HepG2 (cell line): ENCODE data around the gene RUVBL1. TPM values are rescaled to one million over a fixed set of nuclear protein-coding genes. Genes with fewer than 3 reads are reported as not detected.
A peak's percentile ranks its signal among the peaks of the same experiment; 100 is the strongest.

ENCODE experiments used
- FOXM1 ChIP-seq: sonication (generic); formaldehyde crosslinking; IDR thresholded peaks from 2 replicates; pipeline ENCODE4 v1.5.0; 2020; ENCODE audit warnings: missing genetic modification reagents
- HHEX ChIP-seq: IDR thresholded peaks from 2 replicates; pipeline ENCODE4 v1.6.1; 2016; ENCODE audit warnings: control low read depth
- KLF12 ChIP-seq: sonication (generic); formaldehyde crosslinking; IDR thresholded peaks from 2 replicates; pipeline ENCODE4 v1.4.0; 2020; ENCODE audit warnings: missing genetic modification reagents, borderline replicate concordance
- LCORL ChIP-seq, 2 experiments: fragments of 450-650 bp in 1 of 2; sonication (generic) in 1 of 2; formaldehyde crosslinking in 1 of 2; IDR thresholded peaks; 2 replicates each; pipeline versions ENCODE4 v1.5.0 to v1.6.1; 2017 to 2020; ENCODE audit warnings: antibody characterized with exemption in 1 of 2, missing genetic modification reagents in 1 of 2
- MTF1 ChIP-seq: sonication (generic); formaldehyde crosslinking; IDR thresholded peaks from 2 replicates; pipeline ENCODE4 v1.5.0; 2020; ENCODE audit warnings: missing genetic modification reagents
- MYNN ChIP-seq: sonication (generic); formaldehyde crosslinking; IDR thresholded peaks from 2 replicates; pipeline ENCODE4 v1.4.0; 2020; ENCODE audit warnings: mild to moderate bottlenecking, low read depth, missing genetic modification reagents
- SNAPC2 ChIP-seq: sonication (generic); formaldehyde crosslinking; IDR thresholded peaks from 2 replicates; pipeline ENCODE4 v1.8.1; 2022; ENCODE audit warnings: mild to moderate bottlenecking, missing genetic modification reagents
- XRCC5 ChIP-seq: fragments of 200-400 bp; formaldehyde crosslinking; optimal IDR thresholded peaks from 2 replicates; pipeline ENCODE3; 2017; ENCODE audit warnings: mild to moderate bottlenecking, low read length
- ZFX ChIP-seq: sonication (generic); formaldehyde crosslinking; IDR thresholded peaks from 2 replicates; pipeline ENCODE4 v1.4.0; 2020; ENCODE audit warnings: mild to moderate bottlenecking, low read depth, missing genetic modification reagents, moderate library complexity
- ZNF17 ChIP-seq: sonication (generic); formaldehyde crosslinking; IDR thresholded peaks from 2 replicates; pipeline ENCODE4 v1.5.0; 2020; ENCODE audit warnings: mild to moderate bottlenecking, missing genetic modification reagents
- ZNF230 ChIP-seq: sonication (generic); formaldehyde crosslinking; IDR thresholded peaks from 2 replicates; pipeline ENCODE4 v1.4.0; 2020; ENCODE audit warnings: mild to moderate bottlenecking, missing genetic modification reagents
- ZNF24 ChIP-seq: fragments of 450-650 bp; IDR thresholded peaks from 2 replicates; pipeline ENCODE4 v1.6.1; 2017; ENCODE audit warnings: antibody characterized with exemption, mild to moderate bottlenecking
- ZNF432 ChIP-seq: sonication (generic); formaldehyde crosslinking; IDR thresholded peaks from 2 replicates; pipeline ENCODE4 v1.5.0; 2020; ENCODE audit warnings: missing genetic modification reagents, mild to moderate bottlenecking, borderline replicate concordance
- ZNF484 ChIP-seq: sonication (generic); formaldehyde crosslinking; IDR thresholded peaks from 2 replicates; pipeline ENCODE4 v1.5.1; 2020; ENCODE audit warnings: mild to moderate bottlenecking, low read depth, missing genetic modification reagents, borderline replicate concordance
- ZNF652 ChIP-seq: IDR thresholded peaks from 2 replicates; pipeline ENCODE4 v1.6.1; 2016; ENCODE audit warnings: low read depth, borderline replicate concordance
- ZNF7 ChIP-seq: IDR thresholded peaks from 2 replicates; pipeline ENCODE4 v1.6.1; 2016; ENCODE audit warnings: missing biosample characterization, missing genetic modification reagents
- ZNF766 ChIP-seq: sonication (generic); formaldehyde crosslinking; IDR thresholded peaks from 2 replicates; pipeline ENCODE4 v1.5.0; 2020; ENCODE audit warnings: missing genetic modification reagents, borderline replicate concordance
- ZNF777 ChIP-seq: sonication (generic); formaldehyde crosslinking; IDR thresholded peaks from 2 replicates; pipeline ENCODE4 v1.4.0; 2020; ENCODE audit warnings: missing genetic modification reagents
- polyA plus RNA-seq, 8 experiments: library from polyadenylated mRNA; depleted of rRNA in 3 of 8; stranded (reverse) in 7 of 8; unstranded in 1 of 8; fragments of >200 nt; fragmentation: Illumina TruSeq in 4 of 8; extraction: Trizol in 4 of 8; gene quantifications; 2 replicates each; pipeline versions ENCODE4 v1.2.1 to v1.2.3, GENCODE V29; 2011 to 2016; ENCODE audit warnings: low read depth in 4 of 8, missing spikeins in 1 of 8, mixed read lengths in 1 of 8; ENCODE audit not compliant: insufficient read depth in 1 of 8
- total RNA-seq, 5 experiments: library from RNA; depleted of rRNA; stranded (reverse); fragments of >200 nt; fragmentation: Illumina TruSeq; extraction: Trizol; gene quantifications; 2 replicates each; pipeline ENCODE4 v1.2.3, GENCODE V29; 2016; ENCODE audit warnings: low read depth in 1 of 5
- TF ChIP-seq, protein P1 (sequence below): sonication (generic); formaldehyde crosslinking; IDR thresholded peaks from 2 replicates; pipeline ENCODE4 v1.5.0; 2020; ENCODE audit warnings: mild to moderate bottlenecking, missing genetic modification reagents
- TF ChIP-seq, protein P2 (sequence below): sonication (generic); formaldehyde crosslinking; IDR thresholded peaks from 2 replicates; pipeline ENCODE4 v1.5.0; 2020; ENCODE audit warnings: mild to moderate bottlenecking, missing genetic modification reagents, borderline replicate concordance
- TF ChIP-seq, protein P3 (sequence below): sonication (generic); formaldehyde crosslinking; IDR thresholded peaks from 2 replicates; pipeline ENCODE4 v1.5.0; 2020; ENCODE audit warnings: mild to moderate bottlenecking, missing genetic modification reagents
- TF ChIP-seq, protein P4 (sequence below): sonication (generic); formaldehyde crosslinking; IDR thresholded peaks from 2 replicates; pipeline ENCODE4 v1.4.0; 2020; ENCODE audit warnings: missing genetic modification reagents
- TF ChIP-seq, protein P5 (sequence below): sonication (generic); formaldehyde crosslinking; IDR thresholded peaks from 2 replicates; pipeline ENCODE4 v1.4.0; 2020; ENCODE audit warnings: mild to moderate bottlenecking, missing genetic modification reagents

RUVBL1 gene
- total and polyA plus RNA-seq, 2 of the 13 experiments (the other 11 are each of a cell fraction or from before 2014, with no cell fraction given), result 32.7 to 86.3 TPM

DNA sequence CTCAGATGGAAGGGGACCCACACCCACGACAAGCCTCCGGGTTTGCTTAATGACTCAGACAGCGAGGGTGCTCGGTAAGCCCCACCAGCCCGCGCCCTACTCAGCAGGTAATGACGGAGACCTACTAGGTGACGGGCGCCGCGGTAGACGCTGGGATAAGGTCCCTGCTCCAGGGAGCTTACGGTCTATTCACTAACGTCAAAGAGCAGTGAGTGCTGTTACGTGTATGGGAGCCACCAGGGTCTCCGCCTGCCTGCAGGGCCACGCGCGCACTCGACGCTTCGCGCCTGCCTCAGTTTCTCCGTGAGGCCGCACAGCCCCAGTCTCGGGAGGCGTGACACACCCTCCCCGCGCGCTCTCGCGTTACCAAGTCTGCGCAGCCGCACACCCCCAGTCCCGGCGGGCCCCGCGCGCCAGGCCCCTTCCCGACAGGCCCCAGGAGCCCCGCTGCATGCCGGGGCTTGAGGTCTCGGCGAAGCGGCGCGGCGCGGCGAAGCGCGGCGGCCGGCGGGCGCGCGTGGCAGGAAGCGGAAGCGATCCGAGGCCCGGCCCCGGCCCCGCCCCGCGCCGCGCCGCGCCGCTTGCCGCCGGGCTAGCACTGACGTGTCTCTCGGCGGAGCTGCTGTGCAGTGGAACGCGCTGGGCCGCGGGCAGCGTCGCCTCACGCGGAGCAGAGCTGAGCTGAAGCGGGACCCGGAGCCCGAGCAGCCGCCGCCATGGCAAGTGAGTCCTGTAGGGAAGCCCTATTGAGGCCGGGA lies 71.6 kb downstream of the RUVBL1 start, which contains the start of gene SEC61A1 (continued):
- TF ChIP-seq ZFX (CRISPR knock-in tag) (peak; percentile 88), ZNF652 (CRISPR knock-in tag) (no peak), LCORL (IDR thresholded peaks at IDR 0.05) (no peak), LCORL (CRISPR knock-in tag; IDR thresholded peaks at IDR 0.05) (peak; percentile 26; the same call in 1 of the 2 replicates), MYNN (no peak), XRCC5 (no peak), ZNF777 (CRISPR knock-in tag) (peak; percentile 46), ZNF766 (CRISPR knock-in tag) (no peak; the same call in 1 of the 2 replicates), ZNF7 (CRISPR knock-in tag) (no peak), HHEX (no peak), ZNF230 (CRISPR knock-in tag) (peak; percentile 35; the same call in 1 of the 2 replicates), SNAPC2 (peak; percentile 76; the same call in 1 of the 2 replicates), FOXM1 (CRISPR knock-in tag) (no peak), ZNF24 (no peak), MTF1 (no peak), ZNF432 (no peak), ZNF484 (CRISPR knock-in tag) (no peak), KLF12 (CRISPR knock-in tag) (peak; percentile 85; the same call in 1 of the 2 replicates), ZNF17 (no peak)
- TF ChIP-seq, protein P1, sequence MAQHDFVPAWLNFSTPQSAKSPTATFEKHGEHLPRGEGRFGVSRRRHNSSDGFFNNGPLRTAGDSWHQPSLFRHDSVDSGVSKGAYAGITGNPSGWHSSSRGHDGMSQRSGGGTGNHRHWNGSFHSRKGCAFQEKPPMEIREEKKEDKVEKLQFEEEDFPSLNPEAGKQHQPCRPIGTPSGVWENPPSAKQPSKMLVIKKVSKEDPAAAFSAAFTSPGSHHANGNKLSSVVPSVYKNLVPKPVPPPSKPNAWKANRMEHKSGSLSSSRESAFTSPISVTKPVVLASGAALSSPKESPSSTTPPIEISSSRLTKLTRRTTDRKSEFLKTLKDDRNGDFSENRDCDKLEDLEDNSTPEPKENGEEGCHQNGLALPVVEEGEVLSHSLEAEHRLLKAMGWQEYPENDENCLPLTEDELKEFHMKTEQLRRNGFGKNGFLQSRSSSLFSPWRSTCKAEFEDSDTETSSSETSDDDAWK (CRISPR knock-in tag), result no peak
- TF ChIP-seq, protein P2, sequence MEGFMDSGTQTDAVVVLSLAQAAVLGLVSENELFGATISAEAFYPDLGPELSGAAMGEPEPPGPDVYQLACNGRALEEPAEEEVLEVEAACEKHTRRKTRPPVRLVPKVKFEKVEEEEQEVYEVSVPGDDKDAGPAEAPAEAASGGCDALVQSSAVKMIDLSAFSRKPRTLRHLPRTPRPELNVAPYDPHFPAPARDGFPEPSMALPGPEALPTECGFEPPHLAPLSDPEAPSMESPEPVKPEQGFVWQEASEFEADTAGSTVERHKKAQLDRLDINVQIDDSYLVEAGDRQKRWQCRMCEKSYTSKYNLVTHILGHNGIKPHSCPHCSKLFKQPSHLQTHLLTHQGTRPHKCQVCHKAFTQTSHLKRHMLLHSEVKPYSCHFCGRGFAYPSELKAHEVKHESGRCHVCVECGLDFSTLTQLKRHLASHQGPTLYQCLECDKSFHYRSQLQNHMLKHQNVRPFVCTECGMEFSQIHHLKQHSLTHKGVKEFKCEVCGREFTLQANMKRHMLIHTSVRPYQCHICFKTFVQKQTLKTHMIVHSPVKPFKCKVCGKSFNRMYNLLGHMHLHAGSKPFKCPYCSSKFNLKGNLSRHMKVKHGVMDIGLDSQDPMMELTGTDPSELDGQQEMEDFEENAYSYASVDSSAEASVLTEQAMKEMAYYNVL, result peak; percentile 82
- TF ChIP-seq, protein P3, sequence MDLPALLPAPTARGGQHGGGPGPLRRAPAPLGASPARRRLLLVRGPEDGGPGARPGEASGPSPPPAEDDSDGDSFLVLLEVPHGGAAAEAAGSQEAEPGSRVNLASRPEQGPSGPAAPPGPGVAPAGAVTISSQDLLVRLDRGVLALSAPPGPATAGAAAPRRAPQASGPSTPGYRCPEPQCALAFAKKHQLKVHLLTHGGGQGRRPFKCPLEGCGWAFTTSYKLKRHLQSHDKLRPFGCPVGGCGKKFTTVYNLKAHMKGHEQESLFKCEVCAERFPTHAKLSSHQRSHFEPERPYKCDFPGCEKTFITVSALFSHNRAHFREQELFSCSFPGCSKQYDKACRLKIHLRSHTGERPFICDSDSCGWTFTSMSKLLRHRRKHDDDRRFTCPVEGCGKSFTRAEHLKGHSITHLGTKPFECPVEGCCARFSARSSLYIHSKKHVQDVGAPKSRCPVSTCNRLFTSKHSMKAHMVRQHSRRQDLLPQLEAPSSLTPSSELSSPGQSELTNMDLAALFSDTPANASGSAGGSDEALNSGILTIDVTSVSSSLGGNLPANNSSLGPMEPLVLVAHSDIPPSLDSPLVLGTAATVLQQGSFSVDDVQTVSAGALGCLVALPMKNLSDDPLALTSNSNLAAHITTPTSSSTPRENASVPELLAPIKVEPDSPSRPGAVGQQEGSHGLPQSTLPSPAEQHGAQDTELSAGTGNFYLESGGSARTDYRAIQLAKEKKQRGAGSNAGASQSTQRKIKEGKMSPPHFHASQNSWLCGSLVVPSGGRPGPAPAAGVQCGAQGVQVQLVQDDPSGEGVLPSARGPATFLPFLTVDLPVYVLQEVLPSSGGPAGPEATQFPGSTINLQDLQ (CRISPR knock-in tag), result no peak
- TF ChIP-seq, protein P4, sequence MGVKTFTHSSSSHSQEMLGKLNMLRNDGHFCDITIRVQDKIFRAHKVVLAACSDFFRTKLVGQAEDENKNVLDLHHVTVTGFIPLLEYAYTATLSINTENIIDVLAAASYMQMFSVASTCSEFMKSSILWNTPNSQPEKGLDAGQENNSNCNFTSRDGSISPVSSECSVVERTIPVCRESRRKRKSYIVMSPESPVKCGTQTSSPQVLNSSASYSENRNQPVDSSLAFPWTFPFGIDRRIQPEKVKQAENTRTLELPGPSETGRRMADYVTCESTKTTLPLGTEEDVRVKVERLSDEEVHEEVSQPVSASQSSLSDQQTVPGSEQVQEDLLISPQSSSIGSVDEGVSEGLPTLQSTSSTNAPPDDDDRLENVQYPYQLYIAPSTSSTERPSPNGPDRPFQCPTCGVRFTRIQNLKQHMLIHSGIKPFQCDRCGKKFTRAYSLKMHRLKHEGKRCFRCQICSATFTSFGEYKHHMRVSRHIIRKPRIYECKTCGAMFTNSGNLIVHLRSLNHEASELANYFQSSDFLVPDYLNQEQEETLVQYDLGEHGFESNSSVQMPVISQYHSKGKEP (CRISPR knock-in tag), result no peak
- TF ChIP-seq, protein P5, sequence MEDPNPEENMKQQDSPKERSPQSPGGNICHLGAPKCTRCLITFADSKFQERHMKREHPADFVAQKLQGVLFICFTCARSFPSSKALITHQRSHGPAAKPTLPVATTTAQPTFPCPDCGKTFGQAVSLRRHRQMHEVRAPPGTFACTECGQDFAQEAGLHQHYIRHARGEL, result peak; percentile 71
